NCI-H2227 treated with DMSO at 0.1 percent for 48 hours (cell line): ENCODE results near the gene TPCN1.

Experiments
- DNase-seq: peaks from one replicate; lab custom pipeline; 2025; lab: John Stamatoyannopoulos, UW

The TPCN1 gene

GRCh38 chr12:113286712-113287111 lies 65.4 kb downstream of the TPCN1 start:
- no peak for DNase-seq

- no peak for DNase-seq
Observed at GRCh38 chr12:113287146-113287898, 66.1 kb downstream of the TPCN1 start.

GRCh38 chr12:113287899-113288282 lies 66.6 kb downstream of the TPCN1 start:
- DNase-seq, result no peak

- no peak for DNase-seq
Observed at GRCh38 chr12:113289361-113289760, 68.1 kb downstream of the TPCN1 start.

GRCh38 chr12:113290506-113290905 lies 69.2 kb downstream of the TPCN1 start:
- DNase-seq, result no peak

GRCh38 chr12:113291586-113291985 lies 70.3 kb downstream of the TPCN1 start:
- no peak for DNase-seq

GRCh38 chr12:113292091-113292490 lies 70.8 kb downstream of the TPCN1 start:
- no peak for DNase-seq

- no peak for DNase-seq
Observed at GRCh38 chr12:113292547-113292946, 71.3 kb downstream of the TPCN1 start.

GRCh38 chr12:113293100-113293499 lies 71.8 kb downstream of the TPCN1 start:
- no peak for DNase-seq

GRCh38 chr12:113295886-113296556 lies 74.8 kb downstream of the TPCN1 start:
- DNase-seq, result no peak

GRCh38 chr12:113296557-113297213 lies 75.4 kb downstream of the TPCN1 start:
- DNase-seq, result no peak

GRCh38 chr12:113297214-113297587 lies 75.9 kb downstream of the TPCN1 start:
- DNase-seq, result no peak

GRCh38 chr12:113297621-113298471 lies 76.6 kb downstream of the TPCN1 start:
- no peak for DNase-seq

- DNase-seq, result no peak
Observed at GRCh38 chr12:113298472-113298817, 77.2 kb downstream of the TPCN1 start.

- DNase-seq, result no peak
Observed at GRCh38 chr12:113298861-113299545, 77.7 kb downstream of the TPCN1 start.

GRCh38 chr12:113299619-113300237 lies 78.5 kb downstream of the TPCN1 start:
- no peak for DNase-seq

- no peak for DNase-seq
Observed at GRCh38 chr12:113301811-113302210, 80.5 kb downstream of the TPCN1 start.

GRCh38 chr12:113302466-113302865 lies 81.2 kb downstream of the TPCN1 start:
- no peak for DNase-seq

GRCh38 chr12:113302886-113303640 lies 81.8 kb downstream of the TPCN1 start:
- DNase-seq, result peak; percentile 60

GRCh38 chr12:113305281-113305856 lies 84.1 kb downstream of the TPCN1 start:
- DNase-seq, result no peak
